NT2/D1 (cell line): ENCODE results near the gene LRRK1.

Source experiments
- DNase-seq: peaks from one replicate; pipeline ENCODE4 v3.0.0-alpha.2; 2011; ENCODE audit warnings: low read depth, low spot score
- H3K27me3 ChIP-seq: 2 replicates; pipeline ENCODE4 v1.6.0; 2011; ENCODE audit warnings: mild to moderate bottlenecking; ENCODE audit not compliant: insufficient read length, insufficient read depth
- H3K36me3 ChIP-seq: 2 replicates; pipeline ENCODE4 v1.6.1; 2011; ENCODE audit warnings: mild to moderate bottlenecking, low read length, mixed read lengths; ENCODE audit not compliant: insufficient read depth, insufficient read length
- H3K4me1 ChIP-seq: 2 replicates; pipeline ENCODE4 v1.5.1; 2011; ENCODE audit not compliant: insufficient read depth, insufficient read length
- H3K4me3 ChIP-seq: 2 replicates; pipeline ENCODE4 v1.5.1; 2011; ENCODE audit warnings: low read depth; ENCODE audit not compliant: insufficient read length
- H3K9ac ChIP-seq: 2 replicates; pipeline ENCODE4 v1.6.0; 2011; ENCODE audit warnings: low read depth; ENCODE audit not compliant: insufficient read length
- H3K9me3 ChIP-seq: 2 replicates; pipeline ENCODE4 v1.5.1; 2011; ENCODE audit warnings: mild to moderate bottlenecking, low read length; ENCODE audit not compliant: insufficient read depth
- SUZ12 ChIP-seq: IDR thresholded peaks from 2 replicates; pipeline ENCODE4 v1.6.1; 2011; ENCODE audit not compliant: insufficient read length, insufficient read depth; ENCODE audit errors: extremely low read depth
- YY1 ChIP-seq: IDR thresholded peaks from 2 replicates; pipeline ENCODE4 v1.6.1; 2011; ENCODE audit not compliant: insufficient read length, insufficient read depth
- ZNF274 ChIP-seq: IDR thresholded peaks from 2 replicates; pipeline ENCODE4 v1.6.1; 2011; ENCODE audit warnings: mild to moderate bottlenecking, low read depth, low read length

The LRRK1 gene

GRCh38 chr15:101025896-101026631 lies 106.9 kb downstream of the LRRK1 start:
- H3K9me3 ChIP-seq, result no peaks in the 10 kb centered on the region
- H3K4me1 ChIP-seq, result peaks cover 3% of the 10 kb centered on the region
- no peaks in the 10 kb centered on the region for H3K27me3 ChIP-seq
- TF ChIP-seq YY1 (no peak), SUZ12 (no peak), ZNF274 (no peak)
- no peak for DNase-seq
- no peak overlapping the region for H3K9ac ChIP-seq
- no peaks in the 10 kb centered on the region for H3K36me3 ChIP-seq
- no peak overlapping the region for H3K4me3 ChIP-seq

DNA sequence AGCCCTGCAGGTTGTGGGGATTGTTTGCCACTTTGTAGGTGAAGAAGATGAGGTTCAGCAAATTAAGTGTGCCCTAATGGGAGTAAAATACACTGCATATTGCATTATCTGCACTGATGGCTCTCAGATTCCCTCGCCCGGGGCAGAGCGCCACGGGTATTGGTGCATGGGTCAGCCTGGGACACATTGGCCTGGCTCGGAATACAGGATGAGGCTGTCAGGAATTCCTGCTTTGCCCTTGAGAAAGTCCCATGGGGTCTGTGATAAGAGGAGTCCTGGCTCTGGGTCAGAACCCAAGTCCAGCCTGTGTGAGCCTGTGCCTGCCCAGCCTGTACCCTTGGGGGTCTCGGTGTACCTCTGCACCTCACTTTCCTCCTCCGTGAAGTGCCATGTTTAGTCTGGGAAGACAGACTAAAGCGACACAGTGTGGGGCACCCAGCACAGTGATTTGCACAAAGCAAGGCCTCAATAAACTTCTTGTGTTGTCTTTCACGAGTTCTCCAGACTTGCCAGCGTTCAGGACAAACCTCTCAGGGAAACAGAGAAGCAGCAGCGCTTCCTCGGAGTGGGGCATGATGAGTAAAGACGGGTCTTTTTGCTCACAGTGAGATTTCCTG lies 107.6 kb downstream of the LRRK1 start:
- Histone ChIP-seq H3K4me3 (no peak overlapping the region), H3K9ac (no peak overlapping the region), H3K36me3 (no peaks in the 10 kb centered on the region), H3K27me3 (no peaks in the 10 kb centered on the region), H3K4me1 (peaks cover 3% of the 10 kb centered on the region), H3K9me3 (no peaks in the 10 kb centered on the region)
- DNase-seq, result no peak
- no peak for TF ChIP-seq ZNF274
- TF ChIP-seq YY1, result no peak
- no peak for TF ChIP-seq SUZ12

- H3K4me3 ChIP-seq, result no peak overlapping the region
- no peaks in the 10 kb centered on the region for H3K9me3 ChIP-seq
- H3K4me1 ChIP-seq, result peaks cover 3% of the 10 kb centered on the region
- H3K27me3 ChIP-seq, result no peaks in the 10 kb centered on the region
- no peaks in the 10 kb centered on the region for H3K36me3 ChIP-seq
- H3K9ac ChIP-seq, result no peak overlapping the region
- TF ChIP-seq YY1 (no peak), ZNF274 (no peak), SUZ12 (no peak)
- no peak for DNase-seq
Observed at GRCh38 chr15:101027273-101027901, 108.2 kb downstream of the LRRK1 start.

DNA sequence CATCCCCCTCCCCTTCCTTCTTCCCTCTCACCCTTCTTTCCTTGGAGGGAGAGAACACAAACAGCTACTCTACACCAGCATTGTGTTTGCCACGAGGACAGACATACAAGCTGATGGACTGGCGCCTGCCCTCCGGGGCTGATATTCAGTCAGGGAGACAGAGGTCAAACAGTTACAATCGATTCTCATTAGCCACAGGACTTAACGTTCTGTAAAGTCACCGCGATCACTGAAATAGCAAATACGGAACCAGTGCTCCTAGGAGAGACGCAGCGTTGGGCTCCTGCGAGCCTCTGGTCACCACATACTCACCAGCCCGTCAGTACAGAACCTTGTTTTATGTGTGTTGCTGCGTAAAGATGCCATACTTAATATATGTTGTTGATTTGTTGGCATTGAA lies 108.8 kb downstream of the LRRK1 start:
- H3K4me3 ChIP-seq, result no peak overlapping the region
- no peaks in the 10 kb centered on the region for H3K27me3 ChIP-seq
- no peaks in the 10 kb centered on the region for H3K9me3 ChIP-seq
- TF ChIP-seq YY1 (no peak), ZNF274 (no peak), SUZ12 (no peak)
- DNase-seq, result no peak
- H3K4me1 ChIP-seq, result peaks cover 3% of the 10 kb centered on the region
- no peaks in the 10 kb centered on the region for H3K36me3 ChIP-seq
- no peak overlapping the region for H3K9ac ChIP-seq

DNA sequence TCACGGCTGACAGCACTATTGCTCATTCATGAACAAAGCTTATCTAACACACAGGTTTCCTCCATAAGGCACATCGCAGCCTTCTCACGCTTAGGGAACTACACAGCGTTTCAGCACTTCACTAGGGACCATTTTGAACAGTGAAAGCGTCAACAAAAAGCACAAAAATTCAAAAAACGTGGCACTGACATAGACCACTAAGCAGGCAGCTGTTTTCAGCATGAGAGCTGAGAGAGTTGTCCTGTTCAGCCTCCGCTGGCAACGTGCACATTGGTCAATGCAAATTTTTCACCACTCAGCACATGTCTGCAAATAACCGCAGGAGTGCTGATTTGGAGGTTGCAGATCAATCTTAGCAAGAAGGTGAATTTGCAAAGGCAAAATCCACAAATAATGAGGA lies 109.2 kb downstream of the LRRK1 start:
- no peak for DNase-seq
- peaks cover 3% of the 10 kb centered on the region for H3K4me1 ChIP-seq

DNA sequence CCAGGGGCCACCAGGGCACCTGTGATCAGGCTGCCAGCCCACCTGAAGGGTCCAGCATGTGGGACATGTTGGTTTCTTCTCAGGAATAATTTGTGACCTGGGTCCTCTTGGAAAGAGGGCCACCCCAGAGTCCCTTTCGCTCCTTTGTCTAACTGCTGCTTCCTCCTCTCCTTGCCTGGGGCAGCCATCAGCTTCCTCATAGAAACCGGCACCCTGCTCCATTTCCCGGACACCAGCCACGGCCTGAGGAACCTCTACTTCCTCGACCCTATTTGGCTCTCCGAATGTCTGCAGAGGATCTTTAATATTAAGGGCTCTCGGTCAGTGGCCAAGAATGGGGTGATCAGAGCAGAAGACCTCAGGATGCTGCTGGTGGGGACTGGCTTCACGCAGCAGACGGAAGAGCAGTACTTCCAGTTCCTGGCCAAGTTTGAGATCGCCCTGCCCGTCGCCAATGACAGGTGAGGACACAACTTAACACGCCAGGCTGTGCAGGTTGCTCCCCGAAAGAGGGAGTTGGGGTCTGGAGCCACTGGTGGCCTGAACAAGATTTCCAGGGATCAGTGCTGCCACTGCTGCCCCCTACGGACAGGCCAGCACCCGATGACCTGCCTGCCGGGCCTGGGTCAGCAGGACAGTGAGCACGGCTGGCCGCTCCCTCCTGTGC lies 109.7 kb downstream of the LRRK1 start:
- DNase-seq, result no peak
- H3K9me3 ChIP-seq, result no peaks in the 10 kb centered on the region
- no peaks in the 10 kb centered on the region for H3K4me1 ChIP-seq
- no peaks in the 10 kb centered on the region for H3K36me3 ChIP-seq
- no peak overlapping the region for H3K4me3 ChIP-seq
- no peaks in the 10 kb centered on the region for H3K27me3 ChIP-seq
- TF ChIP-seq ZNF274 (no peak), SUZ12 (no peak)
- H3K9ac ChIP-seq, result no peak overlapping the region

More for the DNA sequence above, 109.2 kb downstream of the LRRK1 start:
- Histone ChIP-seq H3K36me3 (no peaks in the 10 kb centered on the region), H3K27me3 (no peaks in the 10 kb centered on the region), H3K9ac (no peak overlapping the region), H3K4me3 (no peak overlapping the region), H3K9me3 (no peaks in the 10 kb centered on the region)
- TF ChIP-seq ZNF274, result no peak
- TF ChIP-seq SUZ12, result no peak
- TF ChIP-seq YY1, result no peak

DNA sequence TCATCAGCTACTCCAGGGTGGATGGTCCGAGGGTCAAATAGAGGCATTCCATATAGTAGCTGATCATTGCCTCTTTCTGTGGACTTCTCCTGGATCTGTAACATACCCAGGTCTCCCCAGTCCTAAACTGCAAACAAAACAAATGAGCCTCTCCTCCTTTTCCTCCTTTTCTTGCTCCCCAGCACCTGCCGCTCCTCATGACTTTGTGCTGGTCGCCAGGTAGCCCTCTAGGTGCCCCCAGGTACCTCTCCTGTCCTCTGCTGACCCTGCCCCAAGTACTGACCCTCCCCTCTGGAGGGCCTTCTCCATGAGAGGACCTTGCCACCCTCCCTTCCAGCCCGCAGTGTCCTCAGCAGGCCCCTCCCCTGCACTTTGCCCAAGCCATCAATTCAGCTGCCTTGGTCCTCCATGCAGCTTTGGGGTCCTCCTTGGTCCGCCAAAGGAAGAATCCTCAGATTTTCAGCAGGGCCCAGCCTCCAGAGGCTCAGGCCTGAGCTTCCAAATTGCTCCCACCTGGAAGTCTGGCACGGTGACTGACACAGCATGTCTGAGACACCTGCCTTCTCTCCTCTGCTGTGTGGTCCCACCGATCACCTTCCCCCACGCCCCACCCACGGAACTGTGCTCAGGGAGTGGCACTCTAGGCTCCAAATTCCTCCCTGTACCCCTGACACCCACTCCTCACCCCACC lies 111.0 kb downstream of the LRRK1 start:
- H3K36me3 ChIP-seq, result no peaks in the 10 kb centered on the region
- H3K4me3 ChIP-seq, result no peak overlapping the region
- no peak overlapping the region for H3K9ac ChIP-seq
- H3K9me3 ChIP-seq, result no peaks in the 10 kb centered on the region
- TF ChIP-seq ZNF274, result no peak
- TF ChIP-seq SUZ12, result no peak
- no peak for TF ChIP-seq YY1
- DNase-seq, result no peak
- H3K4me1 ChIP-seq, result no peaks in the 10 kb centered on the region
- no peaks in the 10 kb centered on the region for H3K27me3 ChIP-seq
